Parathyroid adenoma (tissue), 2 donors: ENCODE measurements around the gene RPRML.

ENCODE experiments used
- H2AFZ ChIP-seq: fragments of 300-600 bp; sonication (generic); one replicate; pipeline ENCODE4 v1.7.0; 2017; ENCODE audit warnings: antibody characterized with exemption, mild to moderate bottlenecking
- H3K27ac ChIP-seq: fragments of 300-600 bp; sonication (generic); one replicate; pipeline ENCODE4 v1.7.0; 2017
- H3K27me3 ChIP-seq: fragments of 300-600 bp; sonication (generic); one replicate; pipeline ENCODE4 v1.7.0; 2017; ENCODE audit warnings: low read length; ENCODE audit not compliant: control insufficient read depth, insufficient read depth
- H3K36me3 ChIP-seq: fragments of 300-600 bp; sonication (generic); one replicate; pipeline ENCODE4 v1.7.0; 2017; ENCODE audit warnings: low read length; ENCODE audit not compliant: control insufficient read depth, insufficient read depth
- H3K4me1 ChIP-seq: fragments of 300-600 bp; sonication (generic); one replicate; pipeline ENCODE4 v1.7.0; 2017; ENCODE audit warnings: control low read depth
- H3K4me2 ChIP-seq: fragments of 300-600 bp; sonication (generic); one replicate; pipeline ENCODE4 v1.7.0; 2017; ENCODE audit warnings: low read length
- H3K4me3 ChIP-seq: fragments of 300-600 bp; sonication (generic); one replicate; pipeline ENCODE4 v1.7.0; 2017; ENCODE audit warnings: low read depth, low read length
- H3K79me2 ChIP-seq: fragments of 300-600 bp; sonication (generic); one replicate; pipeline ENCODE4 v1.7.0; 2017; ENCODE audit warnings: control low read depth
- H3K9ac ChIP-seq: fragments of 300-600 bp; sonication (generic); one replicate; pipeline ENCODE4 v1.7.0; 2017; ENCODE audit warnings: mild to moderate bottlenecking
- H3K9me3 ChIP-seq: fragments of 300-600 bp; sonication (generic); one replicate; pipeline ENCODE4 v1.7.0; 2017; ENCODE audit warnings: low read length; ENCODE audit not compliant: control insufficient read depth
- TF ChIP-seq, protein P1 (sequence below): fragments of 300-600 bp; sonication (generic); IDR thresholded peaks from one replicate; pipeline ENCODE4 v1.7.0; 2017; ENCODE audit warnings: antibody characterized with exemption, mild to moderate bottlenecking
- donor health status: primary hyperparathyroidism.

Gene RPRML

DNA sequence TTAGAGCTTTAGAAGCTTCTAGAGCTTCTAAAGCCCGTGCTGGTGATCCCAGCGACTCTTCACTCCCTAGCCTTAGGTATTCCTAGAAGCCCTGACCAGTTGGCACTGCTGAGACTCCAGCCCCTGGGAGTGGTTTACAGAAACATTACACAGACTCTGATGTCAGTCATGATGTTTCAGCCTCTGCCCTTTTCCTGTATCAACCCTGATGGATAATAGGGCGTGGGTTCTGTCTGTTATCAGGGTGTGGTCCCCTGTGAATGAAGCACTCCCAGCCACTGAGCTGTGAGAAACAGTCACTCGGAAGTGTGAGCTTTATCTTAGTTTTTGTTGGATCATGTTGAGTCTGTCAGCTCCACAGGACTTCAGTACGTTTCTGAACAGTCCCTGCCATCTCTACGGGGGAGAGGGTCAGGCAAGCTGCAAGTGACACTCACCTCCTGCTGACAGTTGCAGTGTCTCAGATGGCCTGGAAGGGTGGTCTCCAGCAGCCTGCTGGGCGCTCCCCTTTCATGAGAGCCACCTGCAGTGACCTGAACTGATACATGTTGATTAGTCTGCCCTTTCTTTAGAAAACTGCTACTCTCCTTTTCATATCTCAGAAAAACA, 43.3 kb downstream of the RPRML start:
- no peak overlapping the region for H3K4me3 ChIP-seq
- no peak overlapping the region for H2AFZ ChIP-seq
- H3K9ac ChIP-seq, result no peak overlapping the region
- no peaks in the 10 kb centered on the region for H3K36me3 ChIP-seq
- no peaks in the 10 kb centered on the region for H3K9me3 ChIP-seq
- H3K4me1 ChIP-seq, result no peaks in the 10 kb centered on the region
- H3K27me3 ChIP-seq, result no peaks in the 10 kb centered on the region
- H3K27ac ChIP-seq, result no peak overlapping the region
- peaks cover 3% of the 10 kb centered on the region for H3K79me2 ChIP-seq
- no peak overlapping the region for H3K4me2 ChIP-seq
- TF ChIP-seq, protein P1, sequence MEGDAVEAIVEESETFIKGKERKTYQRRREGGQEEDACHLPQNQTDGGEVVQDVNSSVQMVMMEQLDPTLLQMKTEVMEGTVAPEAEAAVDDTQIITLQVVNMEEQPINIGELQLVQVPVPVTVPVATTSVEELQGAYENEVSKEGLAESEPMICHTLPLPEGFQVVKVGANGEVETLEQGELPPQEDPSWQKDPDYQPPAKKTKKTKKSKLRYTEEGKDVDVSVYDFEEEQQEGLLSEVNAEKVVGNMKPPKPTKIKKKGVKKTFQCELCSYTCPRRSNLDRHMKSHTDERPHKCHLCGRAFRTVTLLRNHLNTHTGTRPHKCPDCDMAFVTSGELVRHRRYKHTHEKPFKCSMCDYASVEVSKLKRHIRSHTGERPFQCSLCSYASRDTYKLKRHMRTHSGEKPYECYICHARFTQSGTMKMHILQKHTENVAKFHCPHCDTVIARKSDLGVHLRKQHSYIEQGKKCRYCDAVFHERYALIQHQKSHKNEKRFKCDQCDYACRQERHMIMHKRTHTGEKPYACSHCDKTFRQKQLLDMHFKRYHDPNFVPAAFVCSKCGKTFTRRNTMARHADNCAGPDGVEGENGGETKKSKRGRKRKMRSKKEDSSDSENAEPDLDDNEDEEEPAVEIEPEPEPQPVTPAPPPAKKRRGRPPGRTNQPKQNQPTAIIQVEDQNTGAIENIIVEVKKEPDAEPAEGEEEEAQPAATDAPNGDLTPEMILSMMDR, result no peak

- no peak overlapping the region for H3K27ac ChIP-seq
- H3K79me2 ChIP-seq, result peaks cover 24% of the 10 kb centered on the region
- H3K36me3 ChIP-seq, result no peaks in the 10 kb centered on the region
- no peaks in the 10 kb centered on the region for H3K9me3 ChIP-seq
- peaks cover 5% of the 10 kb centered on the region for H3K4me1 ChIP-seq
- TF ChIP-seq, protein P1, result no peak
- no peak overlapping the region for H3K9ac ChIP-seq
- no peak overlapping the region for H2AFZ ChIP-seq
- no peak overlapping the region for H3K4me3 ChIP-seq
- H3K4me2 ChIP-seq, result no peak overlapping the region
- no peaks in the 10 kb centered on the region for H3K27me3 ChIP-seq
These were observed 47.5 kb downstream of the RPRML start for GRCh38 chr17:46931596-46931995.

- Histone ChIP-seq H3K4me2 (no peak overlapping the region), H3K27me3 (no peaks in the 10 kb centered on the region), H3K4me1 (peaks cover 5% of the 10 kb centered on the region), H3K36me3 (no peaks in the 10 kb centered on the region), H3K79me2 (peaks cover 38% of the 10 kb centered on the region), H3K27ac (no peak overlapping the region), H3K9ac (no peak overlapping the region), H2AFZ (no peak overlapping the region), H3K4me3 (no peak overlapping the region), H3K9me3 (no peaks in the 10 kb centered on the region)
- TF ChIP-seq, protein P1, result no peak
These were observed 49.0 kb downstream of the RPRML start for GRCh38 chr17:46930051-46930450.

DNA sequence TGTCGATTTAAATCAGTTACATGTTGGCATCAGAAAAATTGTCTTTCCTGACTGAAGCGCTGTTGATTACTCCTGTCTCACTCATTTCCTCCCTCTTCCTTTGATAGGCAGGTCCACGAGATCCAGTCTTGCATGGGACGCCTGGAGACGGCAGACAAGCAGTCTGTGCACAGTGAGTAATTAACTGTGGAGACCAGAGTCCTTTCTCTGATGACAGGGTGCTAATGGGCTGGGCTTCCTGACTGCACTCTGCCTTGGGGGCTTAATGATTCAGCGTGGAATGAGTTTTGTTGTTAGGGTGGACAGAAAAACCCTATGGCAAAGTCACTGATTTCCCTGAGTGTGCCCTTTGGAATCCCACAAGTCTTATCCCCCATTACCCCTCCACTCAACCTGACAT, 49.6 kb downstream of the RPRML start:
- Histone ChIP-seq H3K4me3 (no peak overlapping the region), H3K4me2 (no peak overlapping the region), H3K4me1 (peaks cover 7% of the 10 kb centered on the region), H3K79me2 (peaks cover 42% of the 10 kb centered on the region), H3K36me3 (no peaks in the 10 kb centered on the region), H2AFZ (no peak overlapping the region), H3K27me3 (no peaks in the 10 kb centered on the region), H3K9ac (no peak overlapping the region), H3K9me3 (no peaks in the 10 kb centered on the region), H3K27ac (no peak overlapping the region)
- TF ChIP-seq, protein P1, result no peak
